GF-D8 (cell line): ENCODE data around the gene ADAMTS14.

Experiments
- DNase-seq: peaks from one replicate; lab custom pipeline; 2025; lab: John Stamatoyannopoulos, UW

ADAMTS14 gene

GRCh38 chr10:70784471-70784870 lies 112.2 kb downstream of the ADAMTS14 start:
- no peak for DNase-seq

- DNase-seq, result no peak
Measured at GRCh38 chr10:70785190-70785589, 112.9 kb downstream of the ADAMTS14 start, which contains the start of gene TBATA. Gene TBATA, minus strand, starts transcription at chr10:70785377. Its CDS starts 1,998 bp downstream, at chr10:70783379.

- DNase-seq, result no peak
Measured at GRCh38 chr10:70786799-70787415, 114.6 kb downstream of the ADAMTS14 start.

GRCh38 chr10:70791386-70792039 lies 119.2 kb downstream of the ADAMTS14 start:
- no peak for DNase-seq

- no peak for DNase-seq
Measured at GRCh38 chr10:70795613-70796012, 123.3 kb downstream of the ADAMTS14 start.

- no peak for DNase-seq
Measured at GRCh38 chr10:70797840-70798239, 125.5 kb downstream of the ADAMTS14 start.

DNA sequence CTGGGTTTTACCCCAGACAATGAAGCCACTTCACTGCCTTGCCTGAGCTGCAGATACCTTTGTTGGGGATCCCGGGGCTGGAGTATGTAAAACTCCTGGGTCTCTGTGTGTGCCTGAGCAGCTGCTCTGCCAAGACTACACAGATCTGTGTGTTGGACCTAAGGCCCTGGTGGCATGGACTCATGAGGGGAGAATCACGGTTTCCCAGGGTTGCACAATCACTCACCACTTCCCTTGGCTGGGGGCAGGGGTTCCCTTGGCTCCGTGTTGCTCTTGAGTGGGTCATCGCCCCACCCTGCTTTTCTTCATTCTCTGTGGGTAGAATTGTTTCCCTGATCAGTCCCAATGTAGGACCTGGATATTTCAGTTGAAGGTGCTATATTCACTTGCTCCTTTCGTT lies 126.8 kb downstream of the ADAMTS14 start:
- DNase-seq, result no peak

DNA sequence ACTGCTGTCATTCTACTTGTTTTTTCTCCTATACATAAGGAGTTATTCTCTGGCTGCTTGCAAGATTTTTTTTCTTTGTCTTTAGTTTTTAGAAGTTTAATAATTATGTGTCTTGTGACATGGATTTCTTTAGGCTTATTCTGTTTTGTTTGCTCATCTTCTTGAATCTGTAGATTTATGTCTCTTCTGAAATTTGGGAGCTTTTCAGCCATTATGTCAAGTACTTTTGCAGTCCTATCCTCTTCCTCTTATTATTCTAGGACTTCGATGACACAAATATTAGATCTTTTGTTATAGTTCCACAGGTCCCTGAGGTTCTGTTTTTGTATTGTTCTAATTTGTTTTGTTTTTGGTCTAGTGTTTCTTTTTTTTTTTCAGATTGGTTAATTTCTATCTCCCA lies 129.5 kb downstream of the ADAMTS14 start:
- no peak for DNase-seq

- no peak for DNase-seq
Measured at GRCh38 chr10:70803775-70804420, 131.6 kb downstream of the ADAMTS14 start.

GRCh38 chr10:70804421-70804808 lies 132.1 kb downstream of the ADAMTS14 start:
- no peak for DNase-seq

DNA sequence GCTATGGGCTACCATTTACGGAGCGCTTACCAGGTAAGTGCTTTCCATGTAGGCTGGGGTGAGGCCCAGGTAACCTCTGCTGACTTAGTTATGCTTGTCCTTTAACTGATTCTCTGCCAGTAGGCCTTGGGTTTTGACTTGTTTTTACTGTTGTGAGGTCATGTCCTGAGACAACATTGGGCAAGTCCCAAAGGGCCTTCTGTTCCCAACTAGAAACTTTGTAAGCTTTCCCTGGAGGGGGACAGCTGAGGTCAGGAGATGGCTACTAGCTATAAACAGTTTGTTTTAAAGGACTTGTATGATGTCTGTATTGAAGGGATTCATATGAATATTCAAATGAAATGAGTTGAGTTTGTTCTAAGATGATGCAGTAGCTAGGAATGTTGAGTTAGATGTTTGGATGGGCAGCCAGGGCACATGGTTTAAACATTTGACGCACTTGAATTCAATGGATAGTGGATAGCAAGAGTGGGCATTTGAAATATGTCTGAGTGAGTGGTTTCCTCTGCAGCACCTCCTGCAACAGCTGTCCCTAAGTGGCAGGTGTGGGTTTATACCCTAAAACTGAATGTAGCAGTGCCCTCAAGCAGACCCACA lies 133.4 kb downstream of the ADAMTS14 start:
- DNase-seq, result no peak

- DNase-seq, result no peak
Measured at GRCh38 chr10:70806841-70807240, 134.5 kb downstream of the ADAMTS14 start.

- no peak for DNase-seq
Measured at GRCh38 chr10:70807556-70807955, 135.2 kb downstream of the ADAMTS14 start.

- no peak for DNase-seq
Measured at GRCh38 chr10:70809011-70809611, 136.8 kb downstream of the ADAMTS14 start.

GRCh38 chr10:70809726-70810125 lies 137.4 kb downstream of the ADAMTS14 start:
- no peak for DNase-seq

- no peak for DNase-seq
Measured at GRCh38 chr10:70810967-70811366, 138.7 kb downstream of the ADAMTS14 start.

DNA sequence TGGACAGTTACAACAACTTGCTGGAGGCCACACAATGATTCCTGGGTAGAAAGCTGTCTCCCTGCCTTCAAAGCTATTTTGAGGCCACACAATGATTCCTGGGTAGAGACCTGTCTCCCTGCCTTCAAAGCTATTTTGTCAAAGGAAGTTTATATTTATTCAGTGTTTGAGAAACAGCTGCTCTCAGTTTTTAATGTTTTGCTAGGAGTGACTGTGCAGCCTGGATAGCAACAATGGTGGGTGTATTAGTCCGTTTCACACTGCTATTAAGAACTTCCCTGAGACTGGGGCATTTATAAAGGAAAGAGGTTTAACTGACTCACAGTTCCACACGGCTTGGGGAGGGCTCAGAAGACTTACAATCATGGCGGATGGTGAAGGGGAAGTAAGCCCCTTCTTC lies 139.6 kb downstream of the ADAMTS14 start:
- no peak for DNase-seq
